ENCODE results near the gene COA6.
"Not testable (repeated sequence)": the region's sequence is repeated elsewhere in the genome, so short reads cannot be mapped to it uniquely, and the experiment has no call there.

COA6 gene

DNA sequence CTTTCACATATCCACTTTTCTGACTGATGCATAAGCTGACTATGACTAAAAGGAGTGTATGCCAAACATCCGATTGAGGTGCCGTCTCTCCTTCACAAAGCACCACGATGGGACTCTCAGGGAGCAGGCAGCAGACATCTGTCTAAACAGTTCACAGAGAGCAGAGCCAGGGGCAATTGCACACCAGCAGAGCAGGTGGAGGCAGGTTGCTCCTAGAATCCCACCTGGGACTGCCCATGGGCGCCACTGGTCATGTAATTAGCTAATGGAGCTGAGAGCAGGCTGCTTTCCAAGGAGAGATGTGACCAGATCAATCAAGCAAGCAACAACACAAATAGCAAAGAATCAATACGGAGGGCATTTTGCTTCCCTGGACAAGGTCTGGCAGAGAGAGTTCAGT is 30.5 kb upstream of the COA6 start:
- Histone ChIP-seq H3K27ac (no peak overlapping the region), H3K27me3 (ENCODE audit: insufficient read depth, low read depth, severe bottlenecking) (no peaks in the 10 kb centered on the region), H3K36me3 (no peaks in the 10 kb centered on the region), H3K9me3 (ENCODE audit: severe bottlenecking) (peaks cover 5% of the 10 kb centered on the region), H3K4me3 (ENCODE audit: low read depth, low read length) (no peak overlapping the region)
- peak; percentile 39 for DNase-seq
- TF ChIP-seq CTCF (IDR thresholded peaks at IDR 0.05; ENCODE audit: low read depth, low read length), result no peak

GRCh38 chr1:234345237-234345636 is 28.0 kb upstream of the COA6 start:
- H3K27ac ChIP-seq, result no peak overlapping the region
- TF ChIP-seq CTCF (IDR thresholded peaks at IDR 0.05; ENCODE audit: low read depth, low read length), result no peak
- H3K9me3 ChIP-seq (ENCODE audit: severe bottlenecking), result no peaks in the 10 kb centered on the region
- H3K4me3 ChIP-seq (ENCODE audit: low read depth, low read length), result no peak overlapping the region
- no peaks in the 10 kb centered on the region for H3K27me3 ChIP-seq (ENCODE audit: insufficient read depth, low read depth, severe bottlenecking)
- no peaks in the 10 kb centered on the region for H3K36me3 ChIP-seq
- DNase-seq, result no peak

DNA sequence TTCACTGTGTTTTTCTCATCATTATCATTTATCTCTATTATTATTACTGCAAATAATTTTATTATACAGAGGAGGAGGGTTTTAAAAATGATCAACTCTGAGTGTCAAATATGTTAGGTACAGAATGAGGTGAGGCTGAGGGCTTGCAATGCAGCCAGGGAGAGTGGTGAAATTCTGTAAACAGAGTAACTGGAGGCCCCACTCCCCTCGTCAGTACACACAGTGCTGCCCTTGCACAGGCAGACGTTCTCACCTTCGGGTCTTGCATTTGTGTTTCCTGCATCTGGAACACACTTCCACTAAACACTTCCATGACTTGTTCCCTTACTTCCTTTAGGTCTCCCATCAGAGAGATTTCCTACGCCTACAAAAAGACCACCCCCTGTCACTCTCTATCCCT is 24.3 kb upstream of the COA6 start:
- H3K36me3 ChIP-seq, result no peaks in the 10 kb centered on the region
- TF ChIP-seq CTCF (IDR thresholded peaks at IDR 0.05; ENCODE audit: low read depth, low read length), result no peak
- no peak for DNase-seq
- no peaks in the 10 kb centered on the region for H3K27me3 ChIP-seq (ENCODE audit: insufficient read depth, low read depth, severe bottlenecking)
- H3K27ac ChIP-seq, result no peak overlapping the region
- no peak overlapping the region for H3K4me3 ChIP-seq (ENCODE audit: low read depth, low read length)
- H3K9me3 ChIP-seq (ENCODE audit: severe bottlenecking), result no peaks in the 10 kb centered on the region

GRCh38 chr1:234355782-234356510 is 17.3 kb upstream of the COA6 start:
- TF ChIP-seq CTCF (IDR thresholded peaks at IDR 0.05; ENCODE audit: low read depth, low read length), result no peak
- no peak overlapping the region for H3K27ac ChIP-seq
- no peaks in the 10 kb centered on the region for H3K27me3 ChIP-seq (ENCODE audit: insufficient read depth, low read depth, severe bottlenecking)
- H3K36me3 ChIP-seq, result no peaks in the 10 kb centered on the region
- no peak for DNase-seq
- no peak overlapping the region for H3K4me3 ChIP-seq (ENCODE audit: low read depth, low read length)
- H3K9me3 ChIP-seq (ENCODE audit: severe bottlenecking), result no peaks in the 10 kb centered on the region

DNA sequence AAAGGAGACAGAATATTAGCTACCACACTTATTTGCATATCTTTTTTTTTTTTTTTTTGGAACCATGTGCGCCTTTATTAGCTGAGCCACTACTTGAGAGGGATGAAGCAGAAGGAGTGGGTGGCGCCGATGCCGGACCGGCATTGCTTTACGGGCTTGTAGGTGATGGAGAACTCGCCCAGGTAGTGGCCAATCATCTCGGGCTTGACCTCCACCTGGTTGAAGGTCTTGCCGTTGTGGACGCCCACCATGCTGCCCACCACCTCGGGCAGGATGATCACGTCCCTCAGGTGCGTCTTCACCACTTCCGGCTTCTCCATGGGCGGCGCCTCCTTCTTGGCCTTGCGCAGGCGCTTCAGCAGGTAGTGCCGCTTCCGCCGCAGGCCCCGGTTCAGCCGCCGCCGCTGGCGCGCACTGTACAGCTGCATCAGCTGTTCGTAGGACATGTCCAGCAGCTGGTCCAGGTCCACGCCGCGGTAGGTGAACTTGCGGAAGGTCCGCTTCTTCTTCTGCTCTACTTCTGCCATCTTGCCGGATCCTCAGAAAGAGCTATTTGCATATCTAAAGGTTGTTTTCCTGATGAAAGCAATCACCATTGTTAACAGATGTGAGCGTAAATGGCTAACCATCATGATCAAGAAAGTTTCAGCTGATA is 16.5 kb upstream of the COA6 start:
- not testable (repeated sequence) for DNase-seq; H3K9me3 ChIP-seq (ENCODE audit: severe bottlenecking); H3K4me3 ChIP-seq (ENCODE audit: low read depth, low read length); H3K27me3 ChIP-seq (ENCODE audit: insufficient read depth, low read depth, severe bottlenecking); H3K27ac ChIP-seq; H3K36me3 ChIP-seq

GRCh38 chr1:234357831-234358230 is 15.4 kb upstream of the COA6 start:
- Histone ChIP-seq H3K9me3 (ENCODE audit: severe bottlenecking) (no peaks in the 10 kb centered on the region), H3K27ac (no peak overlapping the region), H3K36me3 (no peaks in the 10 kb centered on the region), H3K4me3 (ENCODE audit: low read depth, low read length) (no peak overlapping the region), H3K27me3 (ENCODE audit: insufficient read depth, low read depth, severe bottlenecking) (no peaks in the 10 kb centered on the region)
- no peak for DNase-seq
- no peak for TF ChIP-seq CTCF (IDR thresholded peaks at IDR 0.05; ENCODE audit: low read depth, low read length)

All from WERI-Rb-1 (cell line).